OCI-LY3 (cell line): Measurements from ENCODE around the gene PPP1R36.
"Not testable (repeated sequence)": the region's sequence is repeated elsewhere in the genome, so short reads cannot be mapped to it uniquely, and the experiment has no call there.

Experiments
- EZH2phosphoT487 ChIP-seq: fragments of 200-600 bp; shearing (Covaris generic); IDR thresholded peaks from 2 replicates; pipeline ENCODE4 v1.6.1; 2018; ENCODE audit warnings: antibody characterized with exemption, mixed run types, low read depth
- TF ChIP-seq, protein P1 (sequence below): fragments of 200-600, 300-600 bp; sonication (generic); IDR thresholded peaks from 2 replicates; pipeline ENCODE4 v1.5.1; 2014; ENCODE audit warnings: antibody characterized with exemption, low read length, low read depth

DNA sequence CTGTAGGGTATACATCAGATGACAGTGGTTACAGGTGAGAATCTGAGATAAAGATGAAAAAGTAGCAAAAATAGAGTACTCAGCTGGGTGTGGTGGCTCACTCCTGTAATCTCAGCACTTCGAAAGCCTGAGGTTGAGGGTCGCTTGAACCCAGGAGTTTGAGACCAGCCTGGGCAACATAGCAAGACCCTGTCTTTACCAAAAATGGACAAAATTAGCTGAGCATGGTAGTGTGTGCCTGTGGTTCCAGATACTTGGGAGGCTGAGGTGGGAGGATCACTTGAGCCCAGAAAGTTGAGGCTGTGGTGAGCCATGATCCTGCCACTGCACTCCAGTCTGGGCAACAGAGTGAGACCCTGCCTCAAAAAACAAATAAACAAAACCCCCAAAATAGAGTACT is 8.5 kb downstream of the PPP1R36 start:
- TF ChIP-seq, protein P1, sequence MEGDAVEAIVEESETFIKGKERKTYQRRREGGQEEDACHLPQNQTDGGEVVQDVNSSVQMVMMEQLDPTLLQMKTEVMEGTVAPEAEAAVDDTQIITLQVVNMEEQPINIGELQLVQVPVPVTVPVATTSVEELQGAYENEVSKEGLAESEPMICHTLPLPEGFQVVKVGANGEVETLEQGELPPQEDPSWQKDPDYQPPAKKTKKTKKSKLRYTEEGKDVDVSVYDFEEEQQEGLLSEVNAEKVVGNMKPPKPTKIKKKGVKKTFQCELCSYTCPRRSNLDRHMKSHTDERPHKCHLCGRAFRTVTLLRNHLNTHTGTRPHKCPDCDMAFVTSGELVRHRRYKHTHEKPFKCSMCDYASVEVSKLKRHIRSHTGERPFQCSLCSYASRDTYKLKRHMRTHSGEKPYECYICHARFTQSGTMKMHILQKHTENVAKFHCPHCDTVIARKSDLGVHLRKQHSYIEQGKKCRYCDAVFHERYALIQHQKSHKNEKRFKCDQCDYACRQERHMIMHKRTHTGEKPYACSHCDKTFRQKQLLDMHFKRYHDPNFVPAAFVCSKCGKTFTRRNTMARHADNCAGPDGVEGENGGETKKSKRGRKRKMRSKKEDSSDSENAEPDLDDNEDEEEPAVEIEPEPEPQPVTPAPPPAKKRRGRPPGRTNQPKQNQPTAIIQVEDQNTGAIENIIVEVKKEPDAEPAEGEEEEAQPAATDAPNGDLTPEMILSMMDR, result not testable (repeated sequence)
- TF ChIP-seq EZH2phosphoT487, result not testable (repeated sequence)
